DOHH2 (cell line): ENCODE data around the gene CD9.

ENCODE experiments used
- EZH2phosphoT487 ChIP-seq: fragments of 200-600 bp; sonication (generic); IDR thresholded peaks from 2 replicates; pipeline ENCODE4 v1.6.1; 2017; ENCODE audit warnings: borderline replicate concordance, mild to moderate bottlenecking, antibody characterized with exemption, low read length, moderate library complexity, mixed read lengths
- TF ChIP-seq, protein P1 (sequence below): fragments of 200-600 bp; sonication (generic); IDR thresholded peaks from one replicate; pipeline ENCODE4 v1.5.1; 2014; ENCODE audit warnings: antibody characterized with exemption, mild to moderate bottlenecking, low read depth, low read length; ENCODE audit not compliant: poor library complexity, severe bottlenecking

DNA sequence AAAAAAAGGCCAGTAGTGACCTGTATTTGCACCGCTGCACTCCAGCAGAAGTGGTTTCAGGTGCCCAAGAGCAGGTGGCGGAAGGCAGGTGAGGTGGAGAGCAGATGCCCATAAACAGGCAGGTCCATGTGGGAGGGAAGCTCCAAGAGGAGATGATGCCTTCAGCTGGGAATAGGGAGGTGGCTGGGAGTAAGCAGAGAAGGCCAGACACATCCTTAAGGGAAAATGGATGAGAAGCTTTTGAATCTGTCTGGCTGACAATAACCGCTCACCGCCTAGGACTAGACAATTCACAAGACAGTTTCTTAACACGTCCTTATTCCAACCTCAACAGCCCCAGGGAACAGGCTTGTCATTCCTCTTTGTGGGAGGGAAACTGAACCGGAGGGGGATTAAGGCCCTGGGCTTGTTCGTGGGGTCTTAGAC is 66.4 kb downstream of the CD9 start:
- no peak for TF ChIP-seq EZH2phosphoT487
- TF ChIP-seq, protein P1, sequence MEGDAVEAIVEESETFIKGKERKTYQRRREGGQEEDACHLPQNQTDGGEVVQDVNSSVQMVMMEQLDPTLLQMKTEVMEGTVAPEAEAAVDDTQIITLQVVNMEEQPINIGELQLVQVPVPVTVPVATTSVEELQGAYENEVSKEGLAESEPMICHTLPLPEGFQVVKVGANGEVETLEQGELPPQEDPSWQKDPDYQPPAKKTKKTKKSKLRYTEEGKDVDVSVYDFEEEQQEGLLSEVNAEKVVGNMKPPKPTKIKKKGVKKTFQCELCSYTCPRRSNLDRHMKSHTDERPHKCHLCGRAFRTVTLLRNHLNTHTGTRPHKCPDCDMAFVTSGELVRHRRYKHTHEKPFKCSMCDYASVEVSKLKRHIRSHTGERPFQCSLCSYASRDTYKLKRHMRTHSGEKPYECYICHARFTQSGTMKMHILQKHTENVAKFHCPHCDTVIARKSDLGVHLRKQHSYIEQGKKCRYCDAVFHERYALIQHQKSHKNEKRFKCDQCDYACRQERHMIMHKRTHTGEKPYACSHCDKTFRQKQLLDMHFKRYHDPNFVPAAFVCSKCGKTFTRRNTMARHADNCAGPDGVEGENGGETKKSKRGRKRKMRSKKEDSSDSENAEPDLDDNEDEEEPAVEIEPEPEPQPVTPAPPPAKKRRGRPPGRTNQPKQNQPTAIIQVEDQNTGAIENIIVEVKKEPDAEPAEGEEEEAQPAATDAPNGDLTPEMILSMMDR, result no peak
